HepG2 (cell line): ENCODE measurements around the gene MOGAT3. TPM values are rescaled to one million over a fixed set of nuclear protein-coding genes. Genes with fewer than 3 reads are reported as not detected.

ENCODE experiments used
- GLI4 ChIP-seq: sonication (generic); formaldehyde crosslinking; IDR thresholded peaks from 2 replicates; pipeline ENCODE4 v1.5.1; 2020; ENCODE audit warnings: missing genetic modification reagents, mild to moderate bottlenecking, moderate library complexity, borderline replicate concordance
- HCFC1 ChIP-seq: fragments of 150-350 bp; IDR thresholded peaks from 2 replicates; pipeline ENCODE4 v1.6.1; 2014; ENCODE audit warnings: low read depth, low read length
- HDAC1 ChIP-seq: sonication (generic); formaldehyde crosslinking; IDR thresholded peaks from 2 replicates; pipeline ENCODE4 v1.5.1; 2020; ENCODE audit warnings: mild to moderate bottlenecking, missing genetic modification reagents
- HHEX ChIP-seq: IDR thresholded peaks from 2 replicates; pipeline ENCODE4 v1.6.1; 2016; ENCODE audit warnings: control low read depth
- MXD4 ChIP-seq: IDR thresholded peaks from 2 replicates; pipeline ENCODE4 v1.6.1; 2016; ENCODE audit warnings: mild to moderate bottlenecking, missing biosample characterization, missing genetic modification reagents
- PRPF4 ChIP-seq: fragments of 200-400 bp; formaldehyde crosslinking; IDR thresholded peaks from 2 replicates; pipeline ENCODE4 v1.6.1; 2016; ENCODE audit warnings: low read length, low read depth; ENCODE audit not compliant: poor library complexity, severe bottlenecking
- REL ChIP-seq: sonication (generic); formaldehyde crosslinking; conservative IDR thresholded peaks from 2 replicates; pipeline ENCODE4 v1.8.0; 2022; ENCODE audit warnings: mild to moderate bottlenecking, missing genetic modification reagents, moderate library complexity
- SP2 ChIP-seq: sonication (generic); formaldehyde crosslinking; IDR thresholded peaks from 2 replicates; pipeline ENCODE4 v1.5.1; 2020; ENCODE audit warnings: mild to moderate bottlenecking, missing genetic modification reagents
- SRY ChIP-seq: sonication (generic); formaldehyde crosslinking; IDR thresholded peaks from 2 replicates; pipeline ENCODE4 v1.8.0; 2022; ENCODE audit warnings: mild to moderate bottlenecking, missing genetic modification reagents
- TBX2 ChIP-seq: sonication (generic); formaldehyde crosslinking; IDR thresholded peaks from 2 replicates; pipeline ENCODE4 v1.5.0; 2020; ENCODE audit warnings: missing genetic modification reagents, mild to moderate bottlenecking, borderline replicate concordance
- TOPORS ChIP-seq: sonication (generic); formaldehyde crosslinking; IDR thresholded peaks from 2 replicates; pipeline ENCODE4 v1.8.0; 2023; ENCODE audit warnings: mild to moderate bottlenecking, missing genetic modification reagents
- TRIM24 ChIP-seq: sonication (generic); formaldehyde crosslinking; IDR thresholded peaks from 2 replicates; pipeline ENCODE4 v1.8.0; 2022; ENCODE audit warnings: mild to moderate bottlenecking, missing genetic modification reagents
- ZNF10 ChIP-seq: sonication (generic); formaldehyde crosslinking; IDR thresholded peaks from 2 replicates; pipeline ENCODE4 v1.4.0; 2020; ENCODE audit warnings: mild to moderate bottlenecking, low read depth, missing genetic modification reagents, borderline replicate concordance
- ZNF274 ChIP-seq: sonication (generic); formaldehyde crosslinking; IDR thresholded peaks from 2 replicates; pipeline ENCODE4 v1.5.1; 2020; ENCODE audit warnings: mild to moderate bottlenecking, missing genetic modification reagents
- ZNF547 ChIP-seq: sonication (generic); formaldehyde crosslinking; IDR thresholded peaks from 2 replicates; pipeline ENCODE4 v1.5.1; 2020; ENCODE audit warnings: mild to moderate bottlenecking, missing genetic modification reagents
- polyA plus RNA-seq, 8 experiments: library from polyadenylated mRNA; depleted of rRNA in 3 of 8; stranded (reverse) in 7 of 8; unstranded in 1 of 8; fragments of >200 nt; fragmentation: Illumina TruSeq in 4 of 8; extraction: Trizol in 4 of 8; gene quantifications; 2 replicates each; pipeline versions ENCODE4 v1.2.1 to v1.2.3, GENCODE V29; 2011 to 2016; ENCODE audit warnings: low read depth in 4 of 8, missing spikeins in 1 of 8, mixed read lengths in 1 of 8; ENCODE audit not compliant: insufficient read depth in 1 of 8
- total RNA-seq, 5 experiments: library from RNA; depleted of rRNA; stranded (reverse); fragments of >200 nt; fragmentation: Illumina TruSeq; extraction: Trizol; gene quantifications; 2 replicates each; pipeline ENCODE4 v1.2.3, GENCODE V29; 2016; ENCODE audit warnings: low read depth in 1 of 5
- TF ChIP-seq, protein P1 (sequence below): sonication (generic); formaldehyde crosslinking; IDR thresholded peaks from 2 replicates; pipeline ENCODE4 v1.8.1; 2023; ENCODE audit warnings: mild to moderate bottlenecking, missing genetic modification reagents
- TF ChIP-seq, protein P2 (sequence below): sonication (generic); formaldehyde crosslinking; IDR thresholded peaks from 2 replicates; pipeline ENCODE4 v1.5.0; 2020; ENCODE audit warnings: mild to moderate bottlenecking, missing genetic modification reagents, borderline replicate concordance
- TF ChIP-seq, protein P3 (sequence below): sonication (generic); formaldehyde crosslinking; IDR thresholded peaks from 2 replicates; pipeline ENCODE4 v1.5.0; 2020; ENCODE audit warnings: mild to moderate bottlenecking, missing genetic modification reagents

Gene MOGAT3
- total and polyA plus RNA-seq, 2 of the 13 experiments (the other 11 are each of a cell fraction or from before 2014, with no cell fraction given), result 22.5 to 30.5 TPM

DNA sequence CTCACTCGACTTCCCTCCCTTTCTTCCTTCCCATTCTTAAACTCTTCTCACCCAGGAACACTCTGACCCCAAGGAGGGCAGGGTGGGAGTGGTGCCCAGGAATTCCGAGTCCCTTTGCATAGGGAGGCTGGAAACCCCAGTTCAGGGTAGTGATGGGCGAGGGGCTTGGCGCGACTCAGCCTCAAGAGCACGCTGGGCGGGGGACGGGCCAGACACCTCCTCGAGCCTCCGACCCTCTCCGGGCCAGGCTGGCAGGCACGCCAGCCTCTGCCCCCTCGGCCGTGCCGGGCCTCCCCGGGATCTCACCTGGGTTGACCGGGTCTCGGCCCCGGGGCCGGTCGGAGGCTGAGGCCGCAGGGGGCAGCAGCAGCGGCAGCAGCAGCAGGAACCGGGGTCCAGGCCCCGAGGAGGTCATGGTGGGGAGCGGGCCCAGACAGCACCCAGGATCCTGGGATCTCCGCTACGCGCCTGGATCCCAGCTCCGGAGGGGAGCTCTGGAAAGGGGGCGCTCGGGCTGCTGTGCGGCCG is 16.1 kb upstream of the MOGAT3 start (continued):
- TF ChIP-seq, protein P1, sequence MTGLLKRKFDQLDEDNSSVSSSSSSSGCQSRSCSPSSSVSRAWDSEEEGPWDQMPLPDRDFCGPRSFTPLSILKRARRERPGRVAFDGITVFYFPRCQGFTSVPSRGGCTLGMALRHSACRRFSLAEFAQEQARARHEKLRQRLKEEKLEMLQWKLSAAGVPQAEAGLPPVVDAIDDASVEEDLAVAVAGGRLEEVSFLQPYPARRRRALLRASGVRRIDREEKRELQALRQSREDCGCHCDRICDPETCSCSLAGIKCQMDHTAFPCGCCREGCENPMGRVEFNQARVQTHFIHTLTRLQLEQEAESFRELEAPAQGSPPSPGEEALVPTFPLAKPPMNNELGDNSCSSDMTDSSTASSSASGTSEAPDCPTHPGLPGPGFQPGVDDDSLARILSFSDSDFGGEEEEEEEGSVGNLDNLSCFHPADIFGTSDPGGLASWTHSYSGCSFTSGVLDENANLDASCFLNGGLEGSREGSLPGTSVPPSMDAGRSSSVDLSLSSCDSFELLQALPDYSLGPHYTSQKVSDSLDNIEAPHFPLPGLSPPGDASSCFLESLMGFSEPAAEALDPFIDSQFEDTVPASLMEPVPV (CRISPR knock-in tag), result no peak
- TF ChIP-seq SRY (CRISPR knock-in tag) (peak; percentile 49; the same call in 1 of the 2 replicates), SP2 (CRISPR knock-in tag) (no peak), TOPORS (CRISPR knock-in tag) (no peak), HHEX (CRISPR knock-in tag) (no peak), REL (CRISPR knock-in tag) (0 out of 2 replicates have a peak, but pooled peaks have one; percentile 39), ZNF10 (CRISPR knock-in tag) (no peak), MXD4 (no peak), PRPF4 (no peak), GLI4 (CRISPR knock-in tag) (no peak), HCFC1 (no peak), HDAC1 (no peak), TRIM24 (CRISPR knock-in tag) (no peak), TBX2 (CRISPR knock-in tag) (0 out of 2 replicates have a peak, but pooled peaks have one; percentile 6), ZNF547 (CRISPR knock-in tag) (0 out of 2 replicates have a peak, but pooled peaks have one; percentile 11), ZNF274 (CRISPR knock-in tag) (peak; percentile 56)
- TF ChIP-seq, protein P2, sequence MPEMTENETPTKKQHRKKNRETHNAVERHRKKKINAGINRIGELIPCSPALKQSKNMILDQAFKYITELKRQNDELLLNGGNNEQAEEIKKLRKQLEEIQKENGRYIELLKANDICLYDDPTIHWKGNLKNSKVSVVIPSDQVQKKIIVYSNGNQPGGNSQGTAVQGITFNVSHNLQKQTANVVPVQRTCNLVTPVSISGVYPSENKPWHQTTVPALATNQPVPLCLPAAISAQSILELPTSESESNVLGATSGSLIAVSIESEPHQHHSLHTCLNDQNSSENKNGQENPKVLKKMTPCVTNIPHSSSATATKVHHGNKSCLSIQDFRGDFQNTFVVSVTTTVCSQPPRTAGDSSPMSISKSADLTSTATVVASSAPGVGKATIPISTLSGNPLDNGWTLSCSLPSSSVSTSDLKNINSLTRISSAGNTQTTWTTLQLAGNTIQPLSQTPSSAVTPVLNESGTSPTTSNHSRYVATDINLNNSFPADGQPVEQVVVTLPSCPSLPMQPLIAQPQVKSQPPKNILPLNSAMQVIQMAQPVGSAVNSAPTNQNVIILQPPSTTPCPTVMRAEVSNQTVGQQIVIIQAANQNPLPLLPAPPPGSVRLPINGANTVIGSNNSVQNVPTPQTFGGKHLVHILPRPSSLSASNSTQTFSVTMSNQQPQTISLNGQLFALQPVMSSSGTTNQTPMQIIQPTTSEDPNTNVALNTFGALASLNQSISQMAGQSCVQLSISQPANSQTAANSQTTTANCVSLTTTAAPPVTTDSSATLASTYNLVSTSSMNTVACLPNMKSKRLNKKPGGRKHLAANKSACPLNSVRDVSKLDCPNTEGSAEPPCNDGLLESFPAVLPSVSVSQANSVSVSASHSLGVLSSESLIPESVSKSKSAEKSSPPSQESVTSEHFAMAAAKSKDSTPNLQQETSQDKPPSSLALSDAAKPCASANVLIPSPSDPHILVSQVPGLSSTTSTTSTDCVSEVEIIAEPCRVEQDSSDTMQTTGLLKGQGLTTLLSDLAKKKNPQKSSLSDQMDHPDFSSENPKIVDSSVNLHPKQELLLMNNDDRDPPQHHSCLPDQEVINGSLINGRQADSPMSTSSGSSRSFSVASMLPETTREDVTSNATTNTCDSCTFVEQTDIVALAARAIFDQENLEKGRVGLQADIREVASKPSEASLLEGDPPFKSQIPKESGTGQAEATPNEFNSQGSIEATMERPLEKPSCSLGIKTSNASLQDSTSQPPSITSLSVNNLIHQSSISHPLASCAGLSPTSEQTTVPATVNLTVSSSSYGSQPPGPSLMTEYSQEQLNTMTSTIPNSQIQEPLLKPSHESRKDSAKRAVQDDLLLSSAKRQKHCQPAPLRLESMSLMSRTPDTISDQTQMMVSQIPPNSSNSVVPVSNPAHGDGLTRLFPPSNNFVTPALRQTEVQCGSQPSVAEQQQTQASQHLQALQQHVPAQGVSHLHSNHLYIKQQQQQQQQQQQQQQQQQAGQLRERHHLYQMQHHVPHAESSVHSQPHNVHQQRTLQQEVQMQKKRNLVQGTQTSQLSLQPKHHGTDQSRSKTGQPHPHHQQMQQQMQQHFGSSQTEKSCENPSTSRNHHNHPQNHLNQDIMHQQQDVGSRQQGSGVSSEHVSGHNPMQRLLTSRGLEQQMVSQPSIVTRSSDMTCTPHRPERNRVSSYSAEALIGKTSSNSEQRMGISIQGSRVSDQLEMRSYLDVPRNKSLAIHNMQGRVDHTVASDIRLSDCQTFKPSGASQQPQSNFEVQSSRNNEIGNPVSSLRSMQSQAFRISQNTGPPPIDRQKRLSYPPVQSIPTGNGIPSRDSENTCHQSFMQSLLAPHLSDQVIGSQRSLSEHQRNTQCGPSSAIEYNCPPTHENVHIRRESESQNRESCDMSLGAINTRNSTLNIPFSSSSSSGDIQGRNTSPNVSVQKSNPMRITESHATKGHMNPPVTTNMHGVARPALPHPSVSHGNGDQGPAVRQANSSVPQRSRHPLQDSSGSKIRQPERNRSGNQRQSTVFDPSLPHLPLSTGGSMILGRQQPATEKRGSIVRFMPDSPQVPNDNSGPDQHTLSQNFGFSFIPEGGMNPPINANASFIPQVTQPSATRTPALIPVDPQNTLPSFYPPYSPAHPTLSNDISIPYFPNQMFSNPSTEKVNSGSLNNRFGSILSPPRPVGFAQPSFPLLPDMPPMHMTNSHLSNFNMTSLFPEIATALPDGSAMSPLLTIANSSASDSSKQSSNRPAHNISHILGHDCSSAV (CRISPR knock-in tag), result no peak
- TF ChIP-seq, protein P3, sequence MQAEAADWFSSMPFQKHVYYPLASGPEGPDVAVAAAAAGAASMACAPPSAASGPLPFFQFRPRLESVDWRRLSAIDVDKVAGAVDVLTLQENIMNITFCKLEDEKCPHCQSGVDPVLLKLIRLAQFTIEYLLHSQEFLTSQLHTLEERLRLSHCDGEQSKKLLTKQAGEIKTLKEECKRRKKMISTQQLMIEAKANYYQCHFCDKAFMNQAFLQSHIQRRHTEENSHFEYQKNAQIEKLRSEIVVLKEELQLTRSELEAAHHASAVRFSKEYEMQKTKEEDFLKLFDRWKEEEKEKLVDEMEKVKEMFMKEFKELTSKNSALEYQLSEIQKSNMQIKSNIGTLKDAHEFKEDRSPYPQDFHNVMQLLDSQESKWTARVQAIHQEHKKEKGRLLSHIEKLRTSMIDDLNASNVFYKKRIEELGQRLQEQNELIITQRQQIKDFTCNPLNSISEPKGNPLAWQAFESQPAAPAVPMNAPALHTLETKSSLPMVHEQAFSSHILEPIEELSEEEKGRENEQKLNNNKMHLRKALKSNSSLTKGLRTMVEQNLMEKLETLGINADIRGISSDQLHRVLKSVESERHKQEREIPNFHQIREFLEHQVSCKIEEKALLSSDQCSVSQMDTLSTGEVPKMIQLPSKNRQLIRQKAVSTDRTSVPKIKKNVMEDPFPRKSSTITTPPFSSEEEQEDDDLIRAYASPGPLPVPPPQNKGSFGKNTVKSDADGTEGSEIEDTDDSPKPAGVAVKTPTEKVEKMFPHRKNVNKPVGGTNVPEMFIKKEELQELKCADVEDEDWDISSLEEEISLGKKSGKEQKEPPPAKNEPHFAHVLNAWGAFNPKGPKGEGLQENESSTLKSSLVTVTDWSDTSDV (CRISPR knock-in tag), result peak; percentile 65; the same call in 1 of the 2 replicates
